B cell (primary cell): ENCODE results near the gene DIP2B. TPM values are rescaled to one million over a fixed set of nuclear protein-coding genes. Genes with fewer than 3 reads are reported as not detected.
A peak's percentile ranks its signal among the peaks of the same experiment; 100 is the strongest.

Experiments
- ATAC-seq: fragments of 200-7000 bp; cut with Tn5 transposase; one replicate; pipeline ENCODE4 v1.10.0; 2021; ENCODE audit warnings: low read depth, mild to moderate bottlenecking, moderate number of reproducible peaks, moderate library complexity
- CTCF ChIA-PET: fragments of 350-600 bp; sonication (Branson Sonifier 250); formaldehyde crosslinking; loops from one replicate; lab custom pipeline; 2021; ENCODE audit warnings: antibody characterized with exemption, inconsistent platforms; lab: Charles Lee
- POLR2A ChIA-PET: fragments of 350-600 bp; sonication (Branson Sonifier 250); formaldehyde crosslinking; loops from one replicate; lab custom pipeline; 2021; ENCODE audit warnings: antibody characterized with exemption; lab: Charles Lee
- DNase-seq: peaks from one replicate; pipeline ENCODE4 v3.0.0; 2013
- H2AFZ ChIP-seq: 2 replicates; pipeline ENCODE4 v1.6.1; 2012; ENCODE audit warnings: mild to moderate bottlenecking, low read depth, low read length; ENCODE audit not compliant: insufficient read depth, poor library complexity, severe bottlenecking
- H3K27ac ChIP-seq, 2 donors: 1 replicate in 1 of 2; 2 replicates in 1 of 2; pipeline ENCODE4 v1.5.1; 2012 to 2013; ENCODE audit warnings: low read length in 2 of 2, mild to moderate bottlenecking in 2 of 2, moderate library complexity in 1 of 2
- H3K27me3 ChIP-seq, 4 experiments: fragments of 200-600 bp in 1 of 4; sonication (generic) in 1 of 4; replicated peaks in 1 of 4; 1 replicate in 2 of 4; 2 replicates in 2 of 4; pipeline versions ENCODE4 v1.6.1 to v1.7.0; 2013 to 2016; ENCODE audit warnings: low read length in 3 of 4, mild to moderate bottlenecking in 2 of 4, mixed read lengths in 1 of 4, moderate library complexity in 1 of 4; ENCODE audit not compliant: insufficient read depth in 4 of 4, control insufficient read depth in 3 of 4; ENCODE audit errors: control extremely low read depth in 1 of 4
- H3K36me3 ChIP-seq, 2 experiments: replicated peaks in 1 of 2; 1 replicate in 1 of 2; 2 replicates in 1 of 2; pipeline versions ENCODE4 v1.6.1 to v1.7.1; 2013; ENCODE audit warnings: low read length in 1 of 2; ENCODE audit not compliant: insufficient read depth in 2 of 2, control insufficient read depth in 1 of 2; ENCODE audit errors: control extremely low read depth in 1 of 2, extremely low read depth in 1 of 2
- H3K4me1 ChIP-seq, 2 donors: fragments of 200-600 bp in 1 of 2; sonication (generic) in 1 of 2; 1 replicate in 1 of 2; 2 replicates in 1 of 2; pipeline versions ENCODE4 v1.5.1 to v1.6.1; 2013 to 2017; ENCODE audit warnings: low read length in 2 of 2; ENCODE audit not compliant: control insufficient read depth in 2 of 2, insufficient read depth in 2 of 2
- H3K4me2 ChIP-seq: replicated peaks from 2 replicates; pipeline ENCODE3; 2012; ENCODE audit warnings: mild to moderate bottlenecking, low read depth, low read length; ENCODE audit not compliant: poor library complexity, severe bottlenecking
- H3K4me3 ChIP-seq, 5 experiments: fragments of 200-600 bp in 1 of 5; sonication (generic) in 1 of 5; 1 replicate in 3 of 5; 2 replicates in 2 of 5; pipeline versions ENCODE4 v1.5.1 to v1.7.0; 2011 to 2016; ENCODE audit warnings: low read length in 4 of 5, mild to moderate bottlenecking in 4 of 5, low read depth in 2 of 5, control low read depth in 1 of 5, moderate library complexity in 1 of 5; ENCODE audit not compliant: insufficient read depth in 1 of 5; ENCODE audit errors: control extremely low read depth in 1 of 5, extremely low read depth in 1 of 5
- H3K79me2 ChIP-seq: fragments of 200-600 bp; sonication (generic); one replicate; pipeline ENCODE4 v1.6.0; 2016; ENCODE audit warnings: low read length; ENCODE audit not compliant: control insufficient read depth, insufficient read depth
- H3K9ac ChIP-seq: fragments of 200-600 bp; sonication (generic); 2 replicates; pipeline ENCODE4 v1.6.1; 2017; ENCODE audit warnings: mild to moderate bottlenecking, low read length, moderate library complexity
- H3K9me3 ChIP-seq, 3 donors: one replicate each; pipeline versions ENCODE4 v1.6.1 to v1.7.1; 2013; ENCODE audit warnings: low read length in 2 of 3; ENCODE audit not compliant: control insufficient read depth in 2 of 3, insufficient read depth in 1 of 3; ENCODE audit errors: control extremely low read depth in 1 of 3
- H4K20me1 ChIP-seq: 2 replicates; pipeline ENCODE4 v1.6.0; 2012; ENCODE audit warnings: mild to moderate bottlenecking, low read length; ENCODE audit not compliant: insufficient read depth, control insufficient read depth, poor library complexity, severe bottlenecking
- H3K27ac Mint-ChIP-seq: one replicate; pipeline ENCODE4 v1.8.0; 2021; ENCODE audit warnings: mixed read lengths
- H3K27me3 Mint-ChIP-seq: one replicate; pipeline ENCODE4 v1.8.0; 2021; ENCODE audit warnings: mixed read lengths
- H3K4me1 Mint-ChIP-seq: one replicate; pipeline ENCODE4 v1.8.0; 2021; ENCODE audit warnings: mixed read lengths
- H3K4me3 Mint-ChIP-seq: one replicate; pipeline ENCODE4 v1.8.0; 2021; ENCODE audit warnings: mixed read lengths
- H3K9me3 Mint-ChIP-seq: one replicate; pipeline ENCODE4 v1.8.0; 2022; ENCODE audit warnings: mixed read lengths; ENCODE audit not compliant: insufficient read depth
- EZH2 ChIP-seq: IDR thresholded peaks from 2 replicates; pipeline ENCODE4 v1.6.1; 2012; ENCODE audit warnings: borderline replicate concordance, low read depth, mild to moderate bottlenecking, moderate library complexity, low read length; ENCODE audit not compliant: insufficient read depth, poor library complexity, severe bottlenecking
- WGBS: methylation state at CpG from one replicate; pipeline ENCODE4 v1.1.5; 2013; ENCODE audit warnings: missing lambda C conversion rate; ENCODE audit not compliant: insufficient coverage; 5-methylcytosine and 5-hydroxymethylcytosine counted together
- intact Hi-C: fragments of 100-400 bp; cut with micrococcal nuclease; formaldehyde crosslinking; loops from one replicate; pipeline ENCODE4 v1.10.0; 2022
- polyA plus RNA-seq: library from polyadenylated mRNA; depleted of rRNA; stranded (reverse); fragments of >200 nt; gene quantifications from 2 replicates; pipeline ENCODE4 v1.2.3, GENCODE V29; 2012
- total RNA-seq, 2 donors: library from RNA; stranded (reverse); fragments of 120-200 nt in 1 of 2; gene quantifications; 1 replicate in 1 of 2; 2 replicates in 1 of 2; pipeline versions ENCODE4 v1.2.3 to v1.2.4, GENCODE V29; 2013 to 2022
- TF ChIP-seq, protein P1 (sequence below): fragments of 200-600 bp; IDR thresholded peaks from one replicate; pipeline ENCODE4 v1.8.0; 2022; ENCODE audit warnings: antibody characterized with exemption, mild to moderate bottlenecking

The DIP2B gene
- total and polyA plus RNA-seq, 2 donors (not counting 1 experiment from before 2014, with no cell fraction given) = 16.4 to 38.8 TPM

DNA sequence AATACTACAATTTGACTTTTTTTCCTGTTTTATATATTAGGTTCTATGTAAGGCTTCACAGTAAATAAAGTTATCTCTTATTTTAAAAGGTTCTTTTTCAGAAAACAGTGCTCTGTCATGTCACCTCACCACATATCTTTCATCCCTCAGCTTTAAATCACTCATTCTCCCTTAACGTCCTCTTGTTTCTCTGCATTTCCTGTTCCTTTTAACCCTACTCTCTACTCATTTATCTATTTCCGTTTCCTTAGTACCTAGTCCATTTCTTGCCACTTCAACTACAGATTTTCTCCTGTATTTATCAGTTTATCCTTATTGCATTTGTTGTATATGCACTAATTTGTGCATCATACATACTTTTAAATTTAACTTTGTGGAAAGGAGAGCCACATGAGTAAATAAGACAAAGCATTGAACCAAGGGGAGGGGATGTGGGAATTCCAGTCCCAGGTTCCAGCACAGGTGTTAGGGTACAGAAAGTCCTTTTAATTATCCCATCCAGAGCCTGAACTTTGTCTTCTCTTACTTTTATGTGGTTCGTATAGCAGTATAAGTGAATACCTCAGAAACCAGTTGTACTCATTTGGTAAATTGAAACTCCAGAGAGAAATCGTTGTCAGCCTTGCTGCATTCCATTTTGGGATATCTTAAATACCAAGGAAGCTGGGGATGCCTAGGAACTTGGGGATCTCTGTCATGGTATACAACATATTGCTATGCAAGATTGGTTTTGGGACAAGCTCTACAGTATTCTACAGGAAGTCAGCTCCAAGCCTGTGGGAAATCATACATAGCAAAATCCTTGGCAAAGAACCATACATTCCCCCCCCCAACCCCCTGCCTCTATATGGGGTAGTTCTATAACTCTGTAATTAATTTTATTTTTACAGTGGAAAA, 120.5 kb downstream of the DIP2B start:
- Mint-ChIP-seq H3K4me3 (peak overlapping the region; percentile 12), H3K4me1 (peaks cover 52% of the 10 kb centered on the region), H3K9me3 (no peaks in the 10 kb centered on the region), H3K27ac (peak overlapping the region; percentile 42), H3K27me3 (no peaks in the 10 kb centered on the region)
- Histone ChIP-seq H2AFZ (no peak overlapping the region), H3K27ac (peak overlapping the region in 1 of 2 donors; percentile 61), H3K27me3 (no peaks in the 10 kb centered on the region), H3K4me1 (peaks cover 39 to 46% of the 10 kb centered on the region in 2 donors), H3K36me3 (peaks cover 1 to 27% of the 10 kb centered on the region in 2 experiments), H3K9ac (peak overlapping the region; percentile 17), H3K9me3 (no peaks in the 10 kb centered on the region), H3K4me2 (peak overlapping the region; percentile 54), H3K79me2 (peaks cover 77% of the 10 kb centered on the region), H3K4me3 (peak overlapping the region in 1 of 5 experiments; percentile 5), H4K20me1 (peaks cover 66% of the 10 kb centered on the region)
- TF ChIP-seq, protein P1, sequence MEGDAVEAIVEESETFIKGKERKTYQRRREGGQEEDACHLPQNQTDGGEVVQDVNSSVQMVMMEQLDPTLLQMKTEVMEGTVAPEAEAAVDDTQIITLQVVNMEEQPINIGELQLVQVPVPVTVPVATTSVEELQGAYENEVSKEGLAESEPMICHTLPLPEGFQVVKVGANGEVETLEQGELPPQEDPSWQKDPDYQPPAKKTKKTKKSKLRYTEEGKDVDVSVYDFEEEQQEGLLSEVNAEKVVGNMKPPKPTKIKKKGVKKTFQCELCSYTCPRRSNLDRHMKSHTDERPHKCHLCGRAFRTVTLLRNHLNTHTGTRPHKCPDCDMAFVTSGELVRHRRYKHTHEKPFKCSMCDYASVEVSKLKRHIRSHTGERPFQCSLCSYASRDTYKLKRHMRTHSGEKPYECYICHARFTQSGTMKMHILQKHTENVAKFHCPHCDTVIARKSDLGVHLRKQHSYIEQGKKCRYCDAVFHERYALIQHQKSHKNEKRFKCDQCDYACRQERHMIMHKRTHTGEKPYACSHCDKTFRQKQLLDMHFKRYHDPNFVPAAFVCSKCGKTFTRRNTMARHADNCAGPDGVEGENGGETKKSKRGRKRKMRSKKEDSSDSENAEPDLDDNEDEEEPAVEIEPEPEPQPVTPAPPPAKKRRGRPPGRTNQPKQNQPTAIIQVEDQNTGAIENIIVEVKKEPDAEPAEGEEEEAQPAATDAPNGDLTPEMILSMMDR = no peak
- no peak for TF ChIP-seq EZH2
- 0% methylated on average over 1 of the region's 4 CpGs for WGBS
- no peak for DNase-seq
- CTCF ChIA-PET = interaction anchor here (1.5 kb wide), 1 partner anchor 121 kb away, joined by 7 read pairs; the partner anchor contains the start of gene DIP2B
- POLR2A ChIA-PET = no interaction called here
- intact Hi-C loops = loop anchor here (10.0 kb wide), 1 partner anchor 50 kb away; no protein-coding TSS in a partner anchor
- no peak for ATAC-seq
